ENCODE data around the gene C2orf72. TPM values are rescaled to one million over a fixed set of nuclear protein-coding genes. Genes with fewer than 3 reads are reported as not detected.
A peak's percentile ranks its signal among the peaks of the same experiment; 100 is the strongest.

Gene C2orf72
- total and polyA plus RNA-seq, 2 of the 13 experiments (the other 11 are each of a cell fraction or from before 2014, with no cell fraction given) = 147 to 203 TPM

DNA sequence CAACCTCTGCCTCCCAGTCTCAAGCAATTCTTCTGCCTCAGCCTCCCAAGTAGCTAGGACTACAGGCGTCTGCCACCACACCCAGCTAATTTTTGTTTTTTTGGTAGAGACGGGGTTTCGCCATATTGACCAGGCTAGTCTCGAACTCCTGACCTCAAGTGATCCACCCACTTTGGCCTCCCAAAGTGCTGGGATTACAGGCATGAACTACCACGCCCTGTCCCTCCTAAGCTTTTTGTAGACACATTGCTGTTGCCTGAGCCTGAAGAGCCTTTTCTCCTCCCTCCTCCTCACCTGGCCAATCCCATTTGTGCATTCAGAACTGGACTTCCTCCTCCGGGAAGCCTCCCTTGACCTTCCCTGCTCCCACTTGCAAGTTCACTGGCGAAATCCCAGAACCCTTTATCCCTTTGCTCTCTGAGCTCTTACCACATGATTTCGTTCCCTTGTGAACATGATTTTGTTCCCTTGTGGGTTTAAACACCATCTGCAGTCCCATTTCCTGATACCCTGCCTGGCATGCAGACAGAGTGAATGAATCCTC is 2.6 kb downstream of the C2orf72 start (continued):
- TF ChIP-seq, protein P1, sequence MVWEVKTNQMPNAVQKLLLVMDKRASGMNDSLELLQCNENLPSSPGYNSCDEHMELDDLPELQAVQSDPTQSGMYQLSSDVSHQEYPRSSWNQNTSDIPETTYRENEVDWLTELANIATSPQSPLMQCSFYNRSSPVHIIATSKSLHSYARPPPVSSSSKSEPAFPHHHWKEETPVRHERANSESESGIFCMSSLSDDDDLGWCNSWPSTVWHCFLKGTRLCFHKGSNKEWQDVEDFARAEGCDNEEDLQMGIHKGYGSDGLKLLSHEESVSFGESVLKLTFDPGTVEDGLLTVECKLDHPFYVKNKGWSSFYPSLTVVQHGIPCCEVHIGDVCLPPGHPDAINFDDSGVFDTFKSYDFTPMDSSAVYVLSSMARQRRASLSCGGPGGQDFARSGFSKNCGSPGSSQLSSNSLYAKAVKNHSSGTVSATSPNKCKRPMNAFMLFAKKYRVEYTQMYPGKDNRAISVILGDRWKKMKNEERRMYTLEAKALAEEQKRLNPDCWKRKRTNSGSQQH (CRISPR knock-in tag; IDR thresholded peaks at IDR 0.05; ENCODE audit: low read depth) = no peak
- TF ChIP-seq NFE2L2 (IDR thresholded peaks at IDR 0.05; ENCODE audit: low read length) = no peak
- TF ChIP-seq HNF4G (IDR thresholded peaks at IDR 0.05; ENCODE audit: borderline replicate concordance, low read depth, low read length) = peak; percentile 46; the same call in 1 of the 2 replicates
- TF ChIP-seq HNF4G (CRISPR knock-in tag; IDR thresholded peaks at IDR 0.05; ENCODE audit: borderline replicate concordance, low read depth) = no peak; the same call in 1 of the 2 replicates
- TF ChIP-seq MIER2 (CRISPR knock-in tag; IDR thresholded peaks at IDR 0.05) = peak; percentile 48; the same call in 1 of the 2 replicates
- no peak for TF ChIP-seq ATM (IDR thresholded peaks at IDR 0.05; ENCODE audit: borderline replicate concordance)
- TF ChIP-seq PAX8 (CRISPR knock-in tag; IDR thresholded peaks at IDR 0.05; ENCODE audit: borderline replicate concordance) = no peak
- TF ChIP-seq HMGA1 (CRISPR knock-in tag; conservative IDR thresholded peaks at IDR 0.05) = no peak
- TF ChIP-seq, protein P2, sequence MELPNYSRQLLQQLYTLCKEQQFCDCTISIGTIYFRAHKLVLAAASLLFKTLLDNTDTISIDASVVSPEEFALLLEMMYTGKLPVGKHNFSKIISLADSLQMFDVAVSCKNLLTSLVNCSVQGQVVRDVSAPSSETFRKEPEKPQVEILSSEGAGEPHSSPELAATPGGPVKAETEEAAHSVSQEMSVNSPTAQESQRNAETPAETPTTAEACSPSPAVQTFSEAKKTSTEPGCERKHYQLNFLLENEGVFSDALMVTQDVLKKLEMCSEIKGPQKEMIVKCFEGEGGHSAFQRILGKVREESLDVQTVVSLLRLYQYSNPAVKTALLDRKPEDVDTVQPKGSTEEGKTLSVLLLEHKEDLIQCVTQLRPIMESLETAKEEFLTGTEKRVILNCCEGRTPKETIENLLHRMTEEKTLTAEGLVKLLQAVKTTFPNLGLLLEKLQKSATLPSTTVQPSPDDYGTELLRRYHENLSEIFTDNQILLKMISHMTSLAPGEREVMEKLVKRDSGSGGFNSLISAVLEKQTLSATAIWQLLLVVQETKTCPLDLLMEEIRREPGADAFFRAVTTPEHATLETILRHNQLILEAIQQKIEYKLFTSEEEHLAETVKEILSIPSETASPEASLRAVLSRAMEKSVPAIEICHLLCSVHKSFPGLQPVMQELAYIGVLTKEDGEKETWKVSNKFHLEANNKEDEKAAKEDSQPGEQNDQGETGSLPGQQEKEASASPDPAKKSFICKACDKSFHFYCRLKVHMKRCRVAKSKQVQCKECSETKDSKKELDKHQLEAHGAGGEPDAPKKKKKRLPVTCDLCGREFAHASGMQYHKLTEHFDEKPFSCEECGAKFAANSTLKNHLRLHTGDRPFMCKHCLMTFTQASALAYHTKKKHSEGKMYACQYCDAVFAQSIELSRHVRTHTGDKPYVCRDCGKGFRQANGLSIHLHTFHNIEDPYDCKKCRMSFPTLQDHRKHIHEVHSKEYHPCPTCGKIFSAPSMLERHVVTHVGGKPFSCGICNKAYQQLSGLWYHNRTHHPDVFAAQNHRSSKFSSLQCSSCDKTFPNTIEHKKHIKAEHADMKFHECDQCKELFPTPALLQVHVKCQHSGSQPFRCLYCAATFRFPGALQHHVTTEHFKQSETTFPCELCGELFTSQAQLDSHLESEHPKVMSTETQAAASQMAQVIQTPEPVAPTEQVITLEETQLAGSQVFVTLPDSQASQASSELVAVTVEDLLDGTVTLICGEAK (IDR thresholded peaks at IDR 0.05) = no peak
- TF ChIP-seq, protein P2 (CRISPR knock-in tag; IDR thresholded peaks at IDR 0.05) = no peak
- no peak for TF ChIP-seq CBX2 (IDR thresholded peaks at IDR 0.05; ENCODE audit: low read depth, low read length)
- TF ChIP-seq CBX2 (CRISPR knock-in tag; IDR thresholded peaks at IDR 0.05; ENCODE audit: low read depth) = no peak
- no peak for TF ChIP-seq ZFP62 (CRISPR knock-in tag; IDR thresholded peaks at IDR 0.05)
- no peak for TF ChIP-seq ZNF713 (CRISPR knock-in tag; IDR thresholded peaks at IDR 0.05)
- TF ChIP-seq ZNF556 (CRISPR knock-in tag; IDR thresholded peaks at IDR 0.05; ENCODE audit: borderline replicate concordance) = peak; percentile 71; the same call in 1 of the 2 replicates
- TF ChIP-seq, protein P3, sequence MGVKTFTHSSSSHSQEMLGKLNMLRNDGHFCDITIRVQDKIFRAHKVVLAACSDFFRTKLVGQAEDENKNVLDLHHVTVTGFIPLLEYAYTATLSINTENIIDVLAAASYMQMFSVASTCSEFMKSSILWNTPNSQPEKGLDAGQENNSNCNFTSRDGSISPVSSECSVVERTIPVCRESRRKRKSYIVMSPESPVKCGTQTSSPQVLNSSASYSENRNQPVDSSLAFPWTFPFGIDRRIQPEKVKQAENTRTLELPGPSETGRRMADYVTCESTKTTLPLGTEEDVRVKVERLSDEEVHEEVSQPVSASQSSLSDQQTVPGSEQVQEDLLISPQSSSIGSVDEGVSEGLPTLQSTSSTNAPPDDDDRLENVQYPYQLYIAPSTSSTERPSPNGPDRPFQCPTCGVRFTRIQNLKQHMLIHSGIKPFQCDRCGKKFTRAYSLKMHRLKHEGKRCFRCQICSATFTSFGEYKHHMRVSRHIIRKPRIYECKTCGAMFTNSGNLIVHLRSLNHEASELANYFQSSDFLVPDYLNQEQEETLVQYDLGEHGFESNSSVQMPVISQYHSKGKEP (CRISPR knock-in tag; IDR thresholded peaks at IDR 0.05) = no peak
- TF ChIP-seq TBP (CRISPR knock-in tag; IDR thresholded peaks at IDR 0.05) = no peak
- no peak for TF ChIP-seq NCOA5 (CRISPR knock-in tag; IDR thresholded peaks at IDR 0.05)
- no peak for TF ChIP-seq SAFB2 (CRISPR knock-in tag; IDR thresholded peaks at IDR 0.05; ENCODE audit: borderline replicate concordance, low read depth)
- TF ChIP-seq SIX4 (CRISPR knock-in tag; IDR thresholded peaks at IDR 0.05) = no peak

All from HepG2 (cell line).